GM23338 (cell line): Measurements from ENCODE around the gene PLA2R1.

ENCODE experiments used
- CREB1 ChIP-seq: fragments of 250-450 bp; sonication (Bioruptor Pico); IDR thresholded peaks from 2 replicates; pipeline ENCODE4 v1.5.0; 2020; ENCODE audit warnings: low read depth, mild to moderate bottlenecking, moderate library complexity
- EZH2phosphoT487 ChIP-seq: fragments of 200-600 bp; sonication (generic); IDR thresholded peaks from one replicate; pipeline ENCODE4 v1.8.1; 2018; ENCODE audit warnings: antibody characterized with exemption; ENCODE audit not compliant: unreplicated experiment
- POLR2AphosphoS5 ChIP-seq: IDR thresholded peaks from 2 replicates; pipeline ENCODE4 v1.6.1; 2016; ENCODE audit warnings: antibody characterized with exemption, low read depth
- TF ChIP-seq, protein P1 (sequence below), 2 experiments: fragments of 200-600 bp in 1 of 2; sonication (generic) in 1 of 2; conservative IDR thresholded peaks; 2 replicates each; pipeline versions ENCODE4 v1.5.1 to v1.6.1; 2016 to 2017; ENCODE audit warnings: antibody characterized with exemption in 2 of 2, low read depth in 2 of 2, mild to moderate bottlenecking in 2 of 2, moderate library complexity in 1 of 2

DNA sequence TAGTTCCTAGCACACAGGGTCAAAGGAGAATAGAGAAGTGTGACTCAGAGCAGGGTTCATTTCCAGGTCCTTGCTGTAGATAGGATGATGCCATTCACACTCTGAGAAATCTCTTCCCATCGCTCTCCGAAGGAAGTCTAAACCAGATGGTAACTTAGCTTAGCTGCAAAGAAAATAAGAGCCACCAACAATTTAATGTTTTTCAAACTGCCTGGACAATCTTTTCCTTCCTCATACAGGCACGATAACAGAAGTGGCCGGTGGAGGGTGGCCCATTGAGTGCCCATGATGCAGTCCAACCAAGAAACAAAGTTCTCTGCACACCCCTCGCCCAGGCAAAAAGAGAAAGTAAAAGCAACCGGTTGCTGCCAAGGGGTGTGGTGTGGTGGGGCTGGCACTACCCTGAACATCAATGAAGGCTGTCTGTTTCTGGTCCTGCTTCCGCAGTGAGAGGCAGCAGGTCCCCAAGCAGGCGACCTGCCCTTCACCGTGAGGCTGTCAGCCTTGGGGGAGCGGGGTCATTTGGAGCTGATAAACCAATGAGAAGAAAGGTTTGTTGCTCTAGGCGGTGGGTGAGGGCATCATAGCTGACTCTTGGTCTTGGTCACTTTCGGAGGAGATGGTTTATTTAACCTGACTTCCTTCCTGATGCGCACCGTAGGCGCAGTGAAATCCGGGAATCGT lies 158.8 kb downstream of the PLA2R1 start:
- TF ChIP-seq, protein P1, sequence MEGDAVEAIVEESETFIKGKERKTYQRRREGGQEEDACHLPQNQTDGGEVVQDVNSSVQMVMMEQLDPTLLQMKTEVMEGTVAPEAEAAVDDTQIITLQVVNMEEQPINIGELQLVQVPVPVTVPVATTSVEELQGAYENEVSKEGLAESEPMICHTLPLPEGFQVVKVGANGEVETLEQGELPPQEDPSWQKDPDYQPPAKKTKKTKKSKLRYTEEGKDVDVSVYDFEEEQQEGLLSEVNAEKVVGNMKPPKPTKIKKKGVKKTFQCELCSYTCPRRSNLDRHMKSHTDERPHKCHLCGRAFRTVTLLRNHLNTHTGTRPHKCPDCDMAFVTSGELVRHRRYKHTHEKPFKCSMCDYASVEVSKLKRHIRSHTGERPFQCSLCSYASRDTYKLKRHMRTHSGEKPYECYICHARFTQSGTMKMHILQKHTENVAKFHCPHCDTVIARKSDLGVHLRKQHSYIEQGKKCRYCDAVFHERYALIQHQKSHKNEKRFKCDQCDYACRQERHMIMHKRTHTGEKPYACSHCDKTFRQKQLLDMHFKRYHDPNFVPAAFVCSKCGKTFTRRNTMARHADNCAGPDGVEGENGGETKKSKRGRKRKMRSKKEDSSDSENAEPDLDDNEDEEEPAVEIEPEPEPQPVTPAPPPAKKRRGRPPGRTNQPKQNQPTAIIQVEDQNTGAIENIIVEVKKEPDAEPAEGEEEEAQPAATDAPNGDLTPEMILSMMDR (conservative IDR thresholded peaks at IDR 0.05; ENCODE audit: low read depth in 2 of 2) = no peak
- TF ChIP-seq CREB1 (CRISPR knock-in tag) = no peak
- no peak for TF ChIP-seq POLR2AphosphoS5
- no peak for TF ChIP-seq EZH2phosphoT487
